A673 (cell line): Measurements from ENCODE around the gene UCKL1. TPM values are rescaled to one million over a fixed set of nuclear protein-coding genes. Genes with fewer than 3 reads are reported as not detected.

Experiments used
- BruUV-seq: library from RNA; stranded (reverse); fragments of 400-500 nt; replicated peaks from 2 replicates; lab custom pipeline; 2021; lab: Mats Ljungman, UMichigan
- CTCF ChIA-PET: fragments of 300-600 bp; sonication (Branson Sonifier 250); formaldehyde crosslinking; loops from one replicate; lab custom pipeline; 2022; ENCODE audit warnings: antibody characterized with exemption; lab: Charles Lee
- POLR2A ChIA-PET: fragments of 300-600 bp; sonication (Branson Sonifier 250); formaldehyde crosslinking; loops from one replicate; lab custom pipeline; 2022; ENCODE audit warnings: antibody characterized with exemption; ENCODE audit not compliant: low non-redundant PET; lab: Charles Lee
- DNase-seq: peaks from one replicate; pipeline ENCODE4 v3.0.0-alpha.2; 2015; ENCODE audit warnings: low spot score
- H3K27ac ChIP-seq: fragments of 200-600 bp; sonication (generic); 2 replicates; pipeline ENCODE4 v1.5.1; 2016; ENCODE audit warnings: mixed run types, low read depth, mild to moderate bottlenecking, mixed read lengths, antibody characterized with exemption, low read length; ENCODE audit not compliant: poor library complexity, severe bottlenecking
- H3K27me3 ChIP-seq: fragments of 200-600 bp; sonication (generic); replicated peaks from 2 replicates; pipeline ENCODE4 v1.6.1; 2017; ENCODE audit warnings: mixed run types, low read depth, mild to moderate bottlenecking, mixed read lengths, antibody characterized with exemption, low read length; ENCODE audit not compliant: insufficient read depth, poor library complexity
- H3K36me3 ChIP-seq: fragments of 200-600 bp; sonication (generic); 2 replicates; pipeline ENCODE4 v1.6.1; 2016; ENCODE audit warnings: mixed run types, mild to moderate bottlenecking, mixed read lengths, antibody characterized with exemption, low read length; ENCODE audit not compliant: insufficient read depth, poor library complexity, severe bottlenecking
- H3K4me1 ChIP-seq: fragments of 200-600 bp; sonication (generic); 2 replicates; pipeline ENCODE4 v1.6.1; 2017; ENCODE audit warnings: mixed run types, mild to moderate bottlenecking, mixed read lengths, antibody characterized with exemption, low read length; ENCODE audit not compliant: insufficient read depth, poor library complexity, severe bottlenecking
- H3K4me3 ChIP-seq: fragments of 200-600 bp; sonication (generic); 2 replicates; pipeline ENCODE4 v1.5.1; 2016; ENCODE audit warnings: low read depth, mixed run types, mild to moderate bottlenecking, mixed read lengths, low read length; ENCODE audit not compliant: poor library complexity, severe bottlenecking
- H3K9me3 ChIP-seq: fragments of 200-600 bp; sonication (generic); 2 replicates; pipeline ENCODE4 v1.6.1; 2016; ENCODE audit warnings: mixed run types, low read depth, mild to moderate bottlenecking, mixed read lengths, antibody characterized with exemption, low read length; ENCODE audit not compliant: poor library complexity, severe bottlenecking
- CTCF ChIP-seq: fragments of 300-800, 200-600 bp; sonication (generic); conservative IDR thresholded peaks from 2 replicates; pipeline ENCODE4 v1.5.1; 2017; ENCODE audit warnings: low read depth, mild to moderate bottlenecking, antibody characterized with exemption, low read length, moderate library complexity, mixed read lengths
- EZH2 ChIP-seq: fragments of 200-600 bp; sonication (generic); IDR thresholded peaks from 2 replicates; pipeline ENCODE4 v1.6.1; 2017; ENCODE audit warnings: borderline replicate concordance, low read depth, mild to moderate bottlenecking, mixed read lengths, antibody characterized with exemption, low read length; ENCODE audit not compliant: poor library complexity, severe bottlenecking
- intact Hi-C: fragments of 100-400 bp; cut with micrococcal nuclease; formaldehyde crosslinking; loops from one replicate; pipeline ENCODE4 v1.10.0; 2022; ENCODE audit not compliant: unreplicated experiment
- total RNA-seq: library from RNA; stranded (reverse); gene quantifications from 2 replicates; pipeline ENCODE4 v1.2.3, GENCODE V29; 2021

Gene UCKL1
- total RNA-seq, 1 experiment from 2014 or later, result 53.3 TPM

- Histone ChIP-seq H3K36me3 (no peaks in the 10 kb centered on the region), H3K4me3 (no peak overlapping the region), H3K27me3 (no peaks in the 10 kb centered on the region), H3K4me1 (peaks cover 32% of the 10 kb centered on the region), H3K9me3 (no peaks in the 10 kb centered on the region), H3K27ac (no peak overlapping the region)
- no TSS peak for BruUV-seq
- TF ChIP-seq EZH2, result no peak
- no peak for TF ChIP-seq CTCF
- DNase-seq, result no peak
- CTCF ChIA-PET, result no interaction called here
- intact Hi-C loops, result no loop called here
- POLR2A ChIA-PET, result no interaction called here
These were observed 4.0 kb downstream of the UCKL1 start for GRCh38 chr20:63952210-63952535.

- H3K4me1 ChIP-seq, result peaks cover 30% of the 10 kb centered on the region
- no TSS peak for BruUV-seq
- no peaks in the 10 kb centered on the region for H3K9me3 ChIP-seq
- no peak overlapping the region for H3K27ac ChIP-seq
- intact Hi-C loops, result no loop called here
- DNase-seq, result no peak
- CTCF ChIA-PET, result no interaction called here
- POLR2A ChIA-PET, result no interaction called here
- no peaks in the 10 kb centered on the region for H3K36me3 ChIP-seq
- H3K4me3 ChIP-seq, result no peak overlapping the region
- no peak for TF ChIP-seq EZH2
- no peak for TF ChIP-seq CTCF
- H3K27me3 ChIP-seq, result no peaks in the 10 kb centered on the region
These were observed 4.6 kb downstream of the UCKL1 start for GRCh38 chr20:63951398-63952209.

- POLR2A ChIA-PET, result no interaction called here
- H3K9me3 ChIP-seq, result no peaks in the 10 kb centered on the region
- TF ChIP-seq CTCF (no peak), EZH2 (no peak)
- intact Hi-C loops, result no loop called here
- H3K36me3 ChIP-seq, result no peaks in the 10 kb centered on the region
- no TSS peak for BruUV-seq
- no peak overlapping the region for H3K4me3 ChIP-seq
- H3K4me1 ChIP-seq, result peaks cover 30% of the 10 kb centered on the region
- no peak overlapping the region for H3K27ac ChIP-seq
- no peak for DNase-seq
- CTCF ChIA-PET, result no interaction called here
- H3K27me3 ChIP-seq, result no peaks in the 10 kb centered on the region
These were observed 5.4 kb downstream of the UCKL1 start for GRCh38 chr20:63950701-63951397.
